DMS114 treated with DMSO at 0.1 percent for 48 hours (cell line): ENCODE results near the gene DOCK11.
"Not testable (repeated sequence)": the region's sequence is repeated elsewhere in the genome, so short reads cannot be mapped to it uniquely, and the experiment has no call there.

ENCODE experiments used
- DNase-seq: peaks from one replicate; lab custom pipeline; 2025; ENCODE audit not compliant: unreplicated experiment; lab: John Stamatoyannopoulos, UW

Gene DOCK11

GRCh38 chrX:118729042-118729652 is 233.5 kb downstream of the DOCK11 start:
- no peak for DNase-seq

- no peak for DNase-seq
Measured at GRCh38 chrX:118730500-118731247, 235.1 kb downstream of the DOCK11 start.

- not testable (repeated sequence) for DNase-seq
Measured at GRCh38 chrX:118732551-118732950, 236.9 kb downstream of the DOCK11 start.

GRCh38 chrX:118734909-118735308 is 239.3 kb downstream of the DOCK11 start:
- no peak for DNase-seq
